ENCODE results near the gene CELF2.
A peak's percentile ranks its signal among the peaks of the same experiment; 100 is the strongest.

Gene CELF2

GRCh38 chr10:11135709-11136108, 118.0 kb downstream of the CELF2 start:
- no peak for DNase-seq

- no peak for DNase-seq
Measured at GRCh38 chr10:11138314-11139033, 120.8 kb downstream of the CELF2 start.

- DNase-seq: no peak
Measured at GRCh38 chr10:11140963-11141362, 123.3 kb downstream of the CELF2 start.

- no peak for DNase-seq
Measured at GRCh38 chr10:11141571-11142091, 124.0 kb downstream of the CELF2 start.

- DNase-seq: no peak
Measured at GRCh38 chr10:11142777-11143176, 125.1 kb downstream of the CELF2 start.

GRCh38 chr10:11143242-11143641, 125.6 kb downstream of the CELF2 start:
- DNase-seq: peak; percentile 24 to 32

- no peak for DNase-seq
Measured at GRCh38 chr10:11144626-11145494, 127.2 kb downstream of the CELF2 start.

- DNase-seq: peak; percentile 55 to 60
Measured at GRCh38 chr10:11145495-11145855, 127.8 kb downstream of the CELF2 start.

- DNase-seq: no peak
Measured at GRCh38 chr10:11146402-11147171, 128.9 kb downstream of the CELF2 start.

GRCh38 chr10:11147722-11148121, 130.1 kb downstream of the CELF2 start:
- DNase-seq: peak; percentile 60 to 67

GRCh38 chr10:11148142-11149028, 130.7 kb downstream of the CELF2 start:
- DNase-seq: no peak

GRCh38 chr10:11149807-11150141, 132.1 kb downstream of the CELF2 start:
- DNase-seq: no peak

- DNase-seq: no peak
Measured at GRCh38 chr10:11150231-11150731, 132.6 kb downstream of the CELF2 start.

GRCh38 chr10:11150879-11151415, 133.3 kb downstream of the CELF2 start:
- no peak for DNase-seq

GRCh38 chr10:11152801-11153200, 135.1 kb downstream of the CELF2 start:
- DNase-seq: no peak

GRCh38 chr10:11153245-11153644, 135.6 kb downstream of the CELF2 start:
- DNase-seq: no peak

GRCh38 chr10:11153766-11154165, 136.1 kb downstream of the CELF2 start:
- DNase-seq: no peak

GRCh38 chr10:11154333-11154732, 136.7 kb downstream of the CELF2 start:
- no peak for DNase-seq

- no peak for DNase-seq
Measured at GRCh38 chr10:11154849-11155498, 137.3 kb downstream of the CELF2 start.

- DNase-seq: no peak
Measured at GRCh38 chr10:11156480-11156879, 138.8 kb downstream of the CELF2 start.

Measured in inflammatory macrophage (primary cell).